K562 (cell line): Measurements from ENCODE around the gene PRKAG2. TPM values are rescaled to one million over a fixed set of nuclear protein-coding genes. Genes with fewer than 3 reads are reported as not detected.

ENCODE experiments used
- GATAD2B ChIP-seq: fragments of 450-650 bp; IDR thresholded peaks from 2 replicates; pipeline ENCODE4 v1.6.1; 2017; ENCODE audit warnings: mild to moderate bottlenecking, borderline replicate concordance
- HDAC8 ChIP-seq: fragments of 450-650 bp; IDR thresholded peaks from 2 replicates; pipeline ENCODE4 v1.6.1; 2016; ENCODE audit warnings: mild to moderate bottlenecking, missing genetic modification characterization, moderate library complexity, missing compliant biosample characterization
- HOXB6 ChIP-seq: fragments of 250-450 bp; sonication (Bioruptor Pico); IDR thresholded peaks from 2 replicates; pipeline ENCODE4 v1.5.1; 2022; ENCODE audit warnings: mild to moderate bottlenecking, borderline replicate concordance
- IFI16 ChIP-seq: fragments of 250-450 bp; sonication (Bioruptor Pico); IDR thresholded peaks from 2 replicates; pipeline ENCODE4 v2.1.2; 2022; ENCODE audit warnings: mild to moderate bottlenecking, inconsistent platforms
- L3MBTL2 ChIP-seq: fragments of 450-650 bp; IDR thresholded peaks from 2 replicates; pipeline ENCODE4 v1.6.1; 2016; ENCODE audit warnings: mild to moderate bottlenecking, moderate library complexity
- NFATC3 ChIP-seq: fragments of 450-650 bp; IDR thresholded peaks from 2 replicates; pipeline ENCODE4 v1.6.1; 2017; ENCODE audit warnings: mild to moderate bottlenecking
- NR2C1 ChIP-seq, 2 experiments: fragments of 450-650 bp; IDR thresholded peaks; 2 replicates each; pipeline ENCODE4 v1.6.1; 2017; ENCODE audit warnings: mild to moderate bottlenecking in 2 of 2, antibody characterized with exemption in 1 of 2, inconsistent platforms in 1 of 2, missing compliant biosample characterization in 1 of 2, missing genetic modification characterization in 1 of 2
- SRSF9 ChIP-seq: fragments of 200-400 bp; formaldehyde crosslinking; IDR thresholded peaks from 2 replicates; pipeline ENCODE4 v1.6.1; 2017; ENCODE audit warnings: low read depth, low read length, borderline replicate concordance
- ZNF24 ChIP-seq: fragments of 450-650 bp; IDR thresholded peaks from 2 replicates; pipeline ENCODE4 v1.6.1; 2016
- ZNF347 ChIP-seq: fragments of 450-650 bp; formaldehyde crosslinking; IDR thresholded peaks from 2 replicates; pipeline ENCODE4 v1.4.0; 2020; ENCODE audit warnings: low read depth, mild to moderate bottlenecking, moderate library complexity
- ZNF780A ChIP-seq: fragments of 250-450 bp; sonication (Bioruptor Pico); IDR thresholded peaks from 2 replicates; pipeline ENCODE4 v1.5.0; 2021; ENCODE audit warnings: mild to moderate bottlenecking
- ZNF79 ChIP-seq: fragments of 250-450 bp; sonication (Bioruptor Pico); IDR thresholded peaks from 2 replicates; pipeline ENCODE4 v1.4.0; 2020; ENCODE audit warnings: low read depth, mild to moderate bottlenecking, moderate library complexity
- polyA plus RNA-seq, 8 experiments: library from polyadenylated mRNA; depleted of rRNA in 4 of 8; stranded (reverse) in 5 of 8; unstranded in 3 of 8; fragments of >200 nt; fragmentation: Nextera tagmentation in 2 of 8; fragmentation: Illumina TruSeq in 1 of 8; extraction: Ambion mirVana in 2 of 8; extraction: Trizol in 1 of 8; gene quantifications; 2 replicates each; pipeline versions ENCODE4 v1.2.1 to v1.2.3, GENCODE V29; 2011 to 2014; ENCODE audit warnings: inconsistent platforms in 1 of 8, missing spikeins in 1 of 8
- total RNA-seq, 7 experiments: library from RNA; depleted of rRNA in 6 of 7; stranded (reverse); fragments of >200 nt in 6 of 7; fragmentation: Illumina TruSeq in 2 of 7; extraction: Trizol in 2 of 7; gene quantifications; 2 replicates each; pipeline versions ENCODE4 v1.2.1 to v1.2.3, GENCODE V29; 2011 to 2021; ENCODE audit warnings: low replicate concordance in 1 of 7
- TF ChIP-seq, protein P1 (sequence below): fragments of 450-650 bp; IDR thresholded peaks from 2 replicates; pipeline ENCODE4 v1.6.1; 2016; ENCODE audit warnings: low read depth
- TF ChIP-seq, protein P2 (sequence below), 2 experiments: IDR thresholded peaks; 2 replicates each; pipeline ENCODE4 v1.6.1; 2011; ENCODE audit warnings: borderline replicate concordance in 1 of 2, control low read depth in 1 of 2, low read depth in 1 of 2, low read length in 1 of 2, mild to moderate bottlenecking in 1 of 2, mixed read lengths in 1 of 2, moderate library complexity in 1 of 2; ENCODE audit not compliant: insufficient read depth in 1 of 2, insufficient read length in 1 of 2, poor library complexity in 1 of 2, severe bottlenecking in 1 of 2; ENCODE audit errors: extremely low read depth in 1 of 2
- TF ChIP-seq, protein P3 (sequence below): sonication (generic); formaldehyde crosslinking; IDR thresholded peaks from 2 replicates; pipeline ENCODE4 v1.8.0; 2023; ENCODE audit warnings: mild to moderate bottlenecking, missing genetic modification reagents

Gene PRKAG2
- total and polyA plus RNA-seq, 9 of the 15 experiments (the other 6 are each of a cell fraction or from before 2014, with no cell fraction given), result 0.99 to 5.6 (median 3.3) TPM

DNA sequence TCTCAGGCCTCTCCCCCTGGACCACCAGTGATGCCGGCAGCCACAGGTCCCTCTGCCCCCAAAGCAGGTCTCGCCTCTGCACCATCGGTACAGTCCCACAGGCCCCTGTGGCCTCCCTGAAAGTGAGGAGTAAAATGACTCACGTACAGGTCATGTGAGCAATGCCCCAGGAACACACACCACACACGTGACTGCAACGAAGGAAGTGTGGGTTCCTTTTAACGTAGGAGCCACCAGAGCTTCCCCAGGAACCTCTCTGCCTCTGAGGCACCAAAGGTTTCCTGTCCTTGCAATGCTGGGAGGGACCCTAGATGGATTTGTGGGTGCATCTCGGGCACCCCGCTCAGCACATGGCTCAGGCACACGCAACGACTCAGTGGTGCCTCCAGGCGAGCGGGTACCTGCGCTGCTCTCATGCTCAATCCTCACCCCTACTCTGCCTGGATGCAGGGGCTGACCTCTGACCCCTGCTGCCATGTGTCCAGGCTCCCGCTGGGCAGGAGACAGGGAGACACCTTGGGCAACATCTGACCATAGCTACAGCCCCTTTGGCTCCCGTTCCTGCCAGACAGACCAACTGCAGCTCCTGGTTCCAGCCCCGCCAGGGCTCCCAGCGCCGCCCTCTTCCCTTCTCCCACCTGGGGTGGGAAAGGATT is 120.7 kb downstream of the PRKAG2 start (continued):
- TF ChIP-seq ZNF79 (CRISPR knock-in tag) (no peak), GATAD2B (no peak), NR2C1 (IDR thresholded peaks at IDR 0.05) (peak; percentile 59; the same call in 1 of the 2 replicates), NR2C1 (tag; IDR thresholded peaks at IDR 0.05) (peak; percentile 28; the same call in 1 of the 2 replicates), NFATC3 (no peak), ZNF780A (CRISPR knock-in tag) (no peak), SRSF9 (no peak), ZNF24 (no peak), IFI16 (CRISPR knock-in tag) (no peak), HOXB6 (CRISPR knock-in tag) (no peak), ZNF347 (no peak), HDAC8 (tag) (no peak), L3MBTL2 (peak; percentile 53)
- TF ChIP-seq, protein P1, sequence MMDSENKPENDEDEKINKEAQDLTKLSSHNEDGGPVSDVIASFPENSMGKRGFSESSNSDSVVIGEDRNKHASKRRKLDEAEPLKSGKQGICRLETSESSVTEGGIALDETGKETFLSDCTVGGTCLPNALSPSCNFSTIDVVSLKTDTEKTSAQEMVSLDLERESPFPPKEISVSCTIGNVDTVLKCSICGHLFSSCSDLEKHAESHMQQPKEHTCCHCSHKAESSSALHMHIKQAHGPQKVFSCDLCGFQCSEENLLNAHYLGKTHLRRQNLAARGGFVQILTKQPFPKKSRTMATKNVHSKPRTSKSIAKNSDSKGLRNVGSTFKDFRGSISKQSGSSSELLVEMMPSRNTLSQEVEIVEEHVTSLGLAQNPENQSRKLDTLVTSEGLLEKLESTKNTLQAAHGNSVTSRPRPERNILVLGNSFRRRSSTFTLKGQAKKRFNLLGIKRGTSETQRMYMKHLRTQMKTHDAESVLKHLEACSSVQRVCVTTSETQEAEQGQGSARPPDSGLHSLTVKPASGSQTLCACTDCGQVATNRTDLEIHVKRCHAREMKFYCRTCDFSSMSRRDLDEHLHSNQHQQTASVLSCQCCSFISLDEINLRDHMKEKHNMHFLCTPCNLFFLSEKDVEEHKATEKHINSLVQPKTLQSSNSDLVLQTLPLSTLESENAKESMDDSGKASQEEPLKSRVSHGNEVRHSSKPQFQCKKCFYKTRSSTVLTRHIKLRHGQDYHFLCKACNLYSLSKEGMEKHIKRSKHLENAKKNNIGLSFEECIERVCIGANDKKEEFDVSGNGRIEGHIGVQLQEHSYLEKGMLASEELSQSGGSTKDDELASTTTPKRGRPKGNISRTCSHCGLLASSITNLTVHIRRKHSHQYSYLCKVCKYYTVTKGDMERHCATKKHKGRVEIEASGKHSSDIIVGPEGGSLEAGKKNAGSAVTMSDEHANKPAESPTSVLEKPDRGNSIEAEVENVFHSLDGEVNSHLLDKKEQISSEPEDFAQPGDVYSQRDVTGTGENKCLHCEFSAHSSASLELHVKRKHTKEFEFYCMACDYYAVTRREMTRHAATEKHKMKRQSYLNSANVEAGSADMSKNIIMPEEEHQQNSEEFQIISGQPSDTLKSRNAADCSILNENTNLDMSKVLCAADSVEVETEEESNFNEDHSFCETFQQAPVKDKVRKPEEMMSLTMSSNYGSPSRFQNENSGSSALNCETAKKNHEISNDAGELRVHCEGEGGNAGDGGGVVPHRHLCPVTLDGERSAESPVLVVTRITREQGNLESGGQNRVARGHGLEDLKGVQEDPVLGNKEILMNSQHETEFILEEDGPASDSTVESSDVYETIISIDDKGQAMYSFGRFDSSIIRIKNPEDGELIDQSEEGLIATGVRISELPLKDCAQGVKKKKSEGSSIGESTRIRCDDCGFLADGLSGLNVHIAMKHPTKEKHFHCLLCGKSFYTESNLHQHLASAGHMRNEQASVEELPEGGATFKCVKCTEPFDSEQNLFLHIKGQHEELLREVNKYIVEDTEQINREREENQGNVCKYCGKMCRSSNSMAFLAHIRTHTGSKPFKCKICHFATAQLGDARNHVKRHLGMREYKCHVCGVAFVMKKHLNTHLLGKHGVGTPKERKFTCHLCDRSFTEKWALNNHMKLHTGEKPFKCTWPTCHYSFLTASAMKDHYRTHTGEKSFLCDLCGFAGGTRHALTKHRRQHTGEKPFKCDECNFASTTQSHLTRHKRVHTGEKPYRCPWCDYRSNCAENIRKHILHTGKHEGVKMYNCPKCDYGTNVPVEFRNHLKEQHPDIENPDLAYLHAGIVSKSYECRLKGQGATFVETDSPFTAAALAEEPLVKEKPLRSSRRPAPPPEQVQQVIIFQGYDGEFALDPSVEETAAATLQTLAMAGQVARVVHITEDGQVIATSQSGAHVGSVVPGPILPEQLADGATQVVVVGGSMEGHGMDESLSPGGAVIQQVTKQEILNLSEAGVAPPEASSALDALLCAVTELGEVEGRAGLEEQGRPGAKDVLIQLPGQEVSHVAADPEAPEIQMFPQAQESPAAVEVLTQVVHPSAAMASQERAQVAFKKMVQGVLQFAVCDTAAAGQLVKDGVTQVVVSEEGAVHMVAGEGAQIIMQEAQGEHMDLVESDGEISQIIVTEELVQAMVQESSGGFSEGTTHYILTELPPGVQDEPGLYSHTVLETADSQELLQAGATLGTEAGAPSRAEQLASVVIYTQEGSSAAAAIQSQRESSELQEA, result no peak
- TF ChIP-seq, protein P2, sequence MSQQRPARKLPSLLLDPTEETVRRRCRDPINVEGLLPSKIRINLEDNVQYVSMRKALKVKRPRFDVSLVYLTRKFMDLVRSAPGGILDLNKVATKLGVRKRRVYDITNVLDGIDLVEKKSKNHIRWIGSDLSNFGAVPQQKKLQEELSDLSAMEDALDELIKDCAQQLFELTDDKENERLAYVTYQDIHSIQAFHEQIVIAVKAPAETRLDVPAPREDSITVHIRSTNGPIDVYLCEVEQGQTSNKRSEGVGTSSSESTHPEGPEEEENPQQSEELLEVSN (IDR thresholded peaks at IDR 0.05; ENCODE audit: borderline replicate concordance in 1 of 2, extremely low read depth in 1 of 2, insufficient read depth in 1 of 2, insufficient read length in 1 of 2, low read depth in 1 of 2, low read length in 1 of 2, poor library complexity in 1 of 2, severe bottlenecking in 1 of 2), result peak; percentile 23 to 44
- TF ChIP-seq, protein P3, sequence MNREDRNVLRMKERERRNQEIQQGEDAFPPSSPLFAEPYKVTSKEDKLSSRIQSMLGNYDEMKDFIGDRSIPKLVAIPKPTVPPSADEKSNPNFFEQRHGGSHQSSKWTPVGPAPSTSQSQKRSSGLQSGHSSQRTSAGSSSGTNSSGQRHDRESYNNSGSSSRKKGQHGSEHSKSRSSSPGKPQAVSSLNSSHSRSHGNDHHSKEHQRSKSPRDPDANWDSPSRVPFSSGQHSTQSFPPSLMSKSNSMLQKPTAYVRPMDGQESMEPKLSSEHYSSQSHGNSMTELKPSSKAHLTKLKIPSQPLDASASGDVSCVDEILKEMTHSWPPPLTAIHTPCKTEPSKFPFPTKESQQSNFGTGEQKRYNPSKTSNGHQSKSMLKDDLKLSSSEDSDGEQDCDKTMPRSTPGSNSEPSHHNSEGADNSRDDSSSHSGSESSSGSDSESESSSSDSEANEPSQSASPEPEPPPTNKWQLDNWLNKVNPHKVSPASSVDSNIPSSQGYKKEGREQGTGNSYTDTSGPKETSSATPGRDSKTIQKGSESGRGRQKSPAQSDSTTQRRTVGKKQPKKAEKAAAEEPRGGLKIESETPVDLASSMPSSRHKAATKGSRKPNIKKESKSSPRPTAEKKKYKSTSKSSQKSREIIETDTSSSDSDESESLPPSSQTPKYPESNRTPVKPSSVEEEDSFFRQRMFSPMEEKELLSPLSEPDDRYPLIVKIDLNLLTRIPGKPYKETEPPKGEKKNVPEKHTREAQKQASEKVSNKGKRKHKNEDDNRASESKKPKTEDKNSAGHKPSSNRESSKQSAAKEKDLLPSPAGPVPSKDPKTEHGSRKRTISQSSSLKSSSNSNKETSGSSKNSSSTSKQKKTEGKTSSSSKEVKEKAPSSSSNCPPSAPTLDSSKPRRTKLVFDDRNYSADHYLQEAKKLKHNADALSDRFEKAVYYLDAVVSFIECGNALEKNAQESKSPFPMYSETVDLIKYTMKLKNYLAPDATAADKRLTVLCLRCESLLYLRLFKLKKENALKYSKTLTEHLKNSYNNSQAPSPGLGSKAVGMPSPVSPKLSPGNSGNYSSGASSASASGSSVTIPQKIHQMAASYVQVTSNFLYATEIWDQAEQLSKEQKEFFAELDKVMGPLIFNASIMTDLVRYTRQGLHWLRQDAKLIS (CRISPR knock-in tag), result no peak
